Mesothelial cell of epicardium (in vitro differentiated cells): ENCODE results near the gene KCNK16. TPM values are rescaled to one million over a fixed set of nuclear protein-coding genes. Genes with fewer than 3 reads are reported as not detected.

Source experiments
- total RNA-seq: library from RNA; stranded (reverse); gene quantifications from 3 replicates; pipeline ENCODE4 v1.2.1, GENCODE V29; 2021

KCNK16 gene
- total RNA-seq, 1 donor from 2014 or later, result not detected

Other genes starting within 250 kb of the KCNK16 start
- 14.2 to 15.2 TPM (median 15.0 TPM) in 3 replicates for gene SAYSD1, start 207.5 kb downstream of the KCNK16 start, total RNA-seq
- 2.5 to 2.9 TPM (median 2.7 TPM) in 3 replicates for gene KCNK5, start 93.2 kb downstream of the KCNK16 start, total RNA-seq
- gene KCNK17, start 8.3 kb downstream of the KCNK16 start, total RNA-seq, result not detected in 3 replicates